ENCODE results near the gene EPPIN. TPM values are rescaled to one million over a fixed set of nuclear protein-coding genes. Genes with fewer than 3 reads are reported as not detected.

Gene EPPIN
- total RNA-seq, 1 experiment from 2014 or later: not detected

GRCh38 chr20:45538209-45538799, 8.9 kb downstream of the EPPIN start:
- peak; percentile 80 for DNase-seq (ENCODE audit: low read depth)

GRCh38 chr20:45527294-45527693, 19.9 kb downstream of the EPPIN start:
- DNase-seq (ENCODE audit: low read depth): no peak

DNA sequence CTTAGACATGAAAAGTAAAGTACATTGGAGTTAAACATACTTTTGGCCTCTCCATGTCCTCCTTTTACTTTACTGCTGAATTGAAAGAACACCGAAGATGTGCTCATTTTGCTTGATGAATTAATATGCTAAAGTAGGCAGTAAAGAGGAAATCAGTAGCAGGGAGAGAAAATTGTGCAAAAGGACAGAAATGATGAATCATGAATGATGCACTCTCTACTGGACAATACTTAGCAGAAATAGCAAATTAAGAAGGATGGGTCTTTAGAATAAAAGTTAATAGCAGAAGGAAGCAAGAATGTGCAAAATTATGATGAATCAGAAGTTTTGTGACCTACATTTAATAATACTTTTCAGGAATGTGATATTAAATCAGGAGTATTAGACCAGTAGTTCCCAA, 23.4 kb downstream of the EPPIN start:
- DNase-seq (ENCODE audit: low read depth): no peak

DNA sequence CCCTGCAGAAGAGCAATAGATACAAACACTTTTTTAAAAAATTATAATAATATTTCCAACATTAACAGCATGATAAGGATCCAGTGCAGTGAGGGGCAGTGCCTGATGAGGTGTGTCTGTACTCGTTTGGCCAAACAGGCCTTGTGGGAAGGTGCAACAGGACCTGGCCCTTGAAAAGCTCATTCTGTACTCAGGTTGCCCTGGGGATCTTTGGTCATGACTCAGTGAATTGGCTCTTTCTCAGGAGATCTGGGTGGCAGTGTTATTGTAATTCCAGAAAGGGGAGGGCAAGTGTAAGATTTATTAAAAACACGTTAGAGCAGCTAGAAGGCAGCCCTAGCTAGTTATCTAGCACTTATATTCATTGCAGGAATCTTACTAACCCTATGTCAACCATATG, 28.9 kb downstream of the EPPIN start:
- DNase-seq (ENCODE audit: low read depth): peak; percentile 35

DNA sequence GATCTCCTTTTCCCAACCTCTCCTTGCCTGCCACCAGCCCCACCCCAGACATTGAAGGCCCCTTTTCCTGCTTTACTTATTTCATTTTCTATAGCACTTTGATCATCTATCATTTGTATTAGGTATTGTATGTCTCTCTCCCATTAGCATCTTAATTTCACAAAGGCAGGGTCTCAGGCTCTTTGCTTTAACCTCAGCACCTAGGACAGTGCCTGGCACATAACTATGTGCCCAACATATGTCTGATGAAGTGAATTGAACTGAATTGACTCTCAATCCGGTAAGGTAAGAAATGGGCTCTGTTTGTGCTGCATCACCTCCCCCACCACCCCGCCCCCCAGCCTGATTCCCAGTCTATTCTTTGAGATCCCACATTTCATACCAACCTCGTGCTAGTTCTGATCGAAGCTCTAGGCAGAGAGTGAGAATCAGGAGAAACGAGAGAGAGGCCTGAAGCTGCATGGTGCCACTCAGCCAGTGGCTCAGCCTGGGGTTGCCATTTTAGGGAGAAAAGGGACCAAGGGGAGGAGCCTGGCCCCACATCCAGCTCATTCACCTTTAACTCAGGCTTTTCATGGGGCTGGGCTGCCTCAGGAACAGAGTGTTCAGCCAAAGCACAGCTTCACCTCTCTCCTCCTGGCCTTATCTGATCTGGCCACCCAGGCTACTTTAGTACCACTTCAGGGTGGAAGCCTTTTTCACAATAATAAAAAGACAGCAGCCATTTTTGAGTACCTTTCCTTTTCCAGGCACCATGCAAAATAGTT, 31.9 kb downstream of the EPPIN start, which contains the start of gene SPINT3:
SPINT3 (minus strand) TSS at position 476 of the 767 bp plus-strand sequence; CDS start at position 462, 14 bp downstream.
- DNase-seq (ENCODE audit: low read depth): no peak

GRCh38 chr20:45510242-45510862, 36.8 kb downstream of the EPPIN start:
- peak; percentile 23 for DNase-seq (ENCODE audit: low read depth)

DNA sequence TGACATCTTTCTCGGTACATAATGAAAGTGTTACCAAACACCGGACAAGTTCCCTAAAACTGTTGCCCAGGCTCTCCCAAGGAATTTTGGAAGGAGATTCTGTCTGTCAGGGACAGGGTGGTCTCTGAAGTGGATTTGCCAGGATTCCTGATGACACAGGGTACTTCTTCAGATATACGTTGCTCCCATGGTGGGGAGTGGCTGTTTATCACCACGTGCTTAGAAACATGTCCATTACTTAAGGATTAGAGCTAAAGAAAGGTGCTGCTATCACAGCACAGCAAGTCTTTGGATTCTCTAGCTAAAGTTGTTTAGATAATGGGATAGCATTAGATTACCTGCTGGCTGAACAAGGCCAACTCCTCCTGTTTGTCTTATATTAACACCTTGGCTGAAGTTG, 38.1 kb downstream of the EPPIN start:
- no peak for DNase-seq (ENCODE audit: low read depth)

GRCh38 chr20:45508068-45508886, 38.9 kb downstream of the EPPIN start:
- no peak for DNase-seq (ENCODE audit: low read depth)

- peak; percentile 37 for DNase-seq (ENCODE audit: low read depth)
Measured at GRCh38 chr20:45507011-45507820, 40.0 kb downstream of the EPPIN start.

DNA sequence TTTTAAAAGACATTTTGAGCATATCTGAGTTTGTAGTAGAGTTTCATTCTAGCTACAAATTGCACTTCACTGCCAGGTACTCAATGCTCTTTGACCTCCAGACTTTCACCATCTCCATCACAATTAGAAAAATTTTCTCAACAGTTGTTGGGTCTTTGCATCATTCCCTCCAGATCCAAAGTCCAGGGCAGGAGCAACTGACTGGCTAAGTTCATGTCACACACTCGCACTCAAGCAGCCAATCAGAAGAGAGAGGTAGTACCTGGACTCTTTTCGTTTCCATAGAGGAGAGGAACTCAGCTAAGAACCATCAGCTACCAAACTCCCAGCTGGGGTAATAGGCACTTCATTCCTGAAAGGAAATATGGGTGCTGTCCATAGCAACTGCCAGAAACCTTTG, 40.8 kb downstream of the EPPIN start:
- no peak for DNase-seq (ENCODE audit: low read depth)

DNA sequence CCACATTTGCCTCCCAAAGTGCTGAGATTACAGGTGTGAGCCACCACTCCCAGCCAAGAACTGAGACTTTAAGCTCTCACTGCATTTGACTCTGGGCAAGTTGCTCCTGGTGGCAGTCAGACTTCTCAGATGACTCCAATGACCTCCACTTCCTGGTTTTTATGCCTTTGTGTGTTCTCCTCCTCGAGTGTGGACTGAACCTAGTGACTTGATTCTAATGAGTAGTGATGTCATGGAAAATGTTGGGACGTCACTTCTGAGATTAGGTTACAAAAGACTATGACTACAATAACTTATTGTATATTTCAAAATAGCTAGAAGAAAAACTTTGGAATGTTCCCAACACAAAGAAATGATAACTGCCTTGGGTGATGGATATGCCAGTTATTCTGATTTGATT, 43.8 kb downstream of the EPPIN start:
- no peak for DNase-seq (ENCODE audit: low read depth)

- no peak for DNase-seq (ENCODE audit: low read depth)
Measured at GRCh38 chr20:45502561-45502960, 44.6 kb downstream of the EPPIN start.

DNA sequence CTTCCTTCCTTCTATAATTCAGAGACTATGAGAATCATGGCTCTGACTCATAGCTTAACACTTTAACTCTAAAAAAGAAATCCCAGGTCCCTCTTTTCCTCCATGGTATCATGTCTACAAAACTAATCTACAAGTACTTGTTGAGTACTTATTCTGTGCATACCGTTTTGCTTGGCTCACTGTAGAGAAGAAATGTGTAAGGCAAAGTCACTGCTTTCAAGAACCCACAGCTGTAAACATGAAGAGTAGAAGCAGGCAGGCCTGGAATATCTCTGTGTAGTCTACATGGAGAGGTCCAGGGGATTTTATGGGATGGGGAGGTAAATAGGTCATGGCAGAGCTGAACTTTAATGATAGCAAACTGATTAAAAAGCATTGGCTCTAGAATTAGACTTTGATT, 45.6 kb downstream of the EPPIN start:
- DNase-seq (ENCODE audit: low read depth): no peak

- DNase-seq (ENCODE audit: low read depth): no peak
Measured at GRCh38 chr20:45500022-45500421, 47.2 kb downstream of the EPPIN start.

GRCh38 chr20:45497971-45498494, 49.2 kb downstream of the EPPIN start:
- DNase-seq (ENCODE audit: low read depth): no peak

GRCh38 chr20:45496166-45496565, 51.0 kb downstream of the EPPIN start:
- DNase-seq (ENCODE audit: low read depth): no peak

DNA sequence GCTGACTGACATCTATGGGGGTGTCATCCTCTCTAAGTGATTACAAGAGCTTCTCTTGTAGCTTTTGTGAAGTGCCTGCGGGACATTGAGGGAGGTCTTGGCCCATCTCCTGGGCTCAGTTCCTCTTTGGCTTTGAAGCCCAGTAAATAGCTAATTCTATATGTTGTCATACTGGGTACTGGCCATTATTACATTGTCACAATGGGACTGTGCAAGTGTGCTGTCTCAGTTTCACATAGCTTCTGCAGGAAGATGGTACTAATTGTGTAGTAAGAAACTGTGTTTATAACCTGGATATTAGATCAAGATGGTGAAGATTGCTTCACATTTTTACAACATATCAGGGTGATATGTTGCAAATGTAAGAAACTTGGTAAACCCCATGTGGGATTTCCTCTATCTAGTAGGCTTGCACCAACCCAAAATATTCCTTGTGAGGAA, 51.7 kb downstream of the EPPIN start:
- no peak for DNase-seq (ENCODE audit: low read depth)

Measured in RPMI7951 (cell line).